HG03159 (cell line): ENCODE measurements around the gene NMNAT2.
"Not testable (repeated sequence)": the region's sequence is repeated elsewhere in the genome, so short reads cannot be mapped to it uniquely, and the experiment has no call there.

ENCODE experiments used
- ATAC-seq: cut with Tn5 transposase; IDR thresholded peaks from one replicate; pipeline ENCODE4 v1.9.1; 2021; ENCODE audit warnings: mild to moderate bottlenecking, moderate library complexity; ENCODE audit not compliant: unreplicated experiment

Gene NMNAT2

GRCh38 chr1:183417772-183418491, at the start of gene NMNAT2:
Gene NMNAT2, minus strand, starts transcription at chr1:183418380. Its CDS starts 113 bp downstream, at chr1:183418267.
- no peak for ATAC-seq

GRCh38 chr1:183467687-183468086, 49.5 kb upstream of the NMNAT2 start:
- ATAC-seq, result no peak

- no peak for ATAC-seq
Observed at GRCh38 chr1:183466781-183467180, 48.6 kb upstream of the NMNAT2 start.

- no peak for ATAC-seq
Observed at GRCh38 chr1:183463566-183463965, 45.4 kb upstream of the NMNAT2 start.

GRCh38 chr1:183461350-183461749, 43.2 kb upstream of the NMNAT2 start:
- ATAC-seq, result no peak

GRCh38 chr1:183460596-183460995, 42.4 kb upstream of the NMNAT2 start:
- ATAC-seq, result no peak

GRCh38 chr1:183457449-183457848, 39.3 kb upstream of the NMNAT2 start:
- no peak for ATAC-seq

GRCh38 chr1:183456826-183457225, 38.6 kb upstream of the NMNAT2 start:
- no peak for ATAC-seq

GRCh38 chr1:183454377-183454776, 36.2 kb upstream of the NMNAT2 start:
- ATAC-seq, result no peak

GRCh38 chr1:183450093-183450492, 31.9 kb upstream of the NMNAT2 start:
- no peak for ATAC-seq

GRCh38 chr1:183449223-183449770, 31.1 kb upstream of the NMNAT2 start:
- no peak for ATAC-seq

GRCh38 chr1:183444243-183444642, 26.1 kb upstream of the NMNAT2 start:
- no peak for ATAC-seq

GRCh38 chr1:183443466-183443865, 25.3 kb upstream of the NMNAT2 start:
- no peak for ATAC-seq

- ATAC-seq, result no peak
Observed at GRCh38 chr1:183443011-183443410, 24.8 kb upstream of the NMNAT2 start.

- no peak for ATAC-seq
Observed at GRCh38 chr1:183438060-183438459, 19.9 kb upstream of the NMNAT2 start.

GRCh38 chr1:183435497-183435896, 17.3 kb upstream of the NMNAT2 start:
- ATAC-seq, result no peak

- ATAC-seq, result no peak
Observed at GRCh38 chr1:183433703-183434102, 15.5 kb upstream of the NMNAT2 start.

GRCh38 chr1:183432548-183432875, 14.3 kb upstream of the NMNAT2 start:
- ATAC-seq, result no peak

GRCh38 chr1:183431840-183432547, 13.8 kb upstream of the NMNAT2 start:
- ATAC-seq, result no peak

- ATAC-seq, result not testable (repeated sequence)
Observed at GRCh38 chr1:183427591-183427990, 9.4 kb upstream of the NMNAT2 start.

- no peak for ATAC-seq
Observed at GRCh38 chr1:183424691-183425090, 6.5 kb upstream of the NMNAT2 start.

GRCh38 chr1:183423541-183423940, 5.4 kb upstream of the NMNAT2 start:
- ATAC-seq, result no peak
